C4-2B (cell line): ENCODE data around the gene BTNL8.

Experiments
- ZFX ChIP-seq: fragments of 450-650 bp; IDR thresholded peaks from 2 replicates; pipeline ENCODE4 v1.6.1; 2017
- TF ChIP-seq, protein P1 (sequence below): fragments of 450-650 bp; conservative IDR thresholded peaks from 2 replicates; pipeline ENCODE4 v1.5.1; 2017; ENCODE audit warnings: mild to moderate bottlenecking

- TF ChIP-seq, protein P1, sequence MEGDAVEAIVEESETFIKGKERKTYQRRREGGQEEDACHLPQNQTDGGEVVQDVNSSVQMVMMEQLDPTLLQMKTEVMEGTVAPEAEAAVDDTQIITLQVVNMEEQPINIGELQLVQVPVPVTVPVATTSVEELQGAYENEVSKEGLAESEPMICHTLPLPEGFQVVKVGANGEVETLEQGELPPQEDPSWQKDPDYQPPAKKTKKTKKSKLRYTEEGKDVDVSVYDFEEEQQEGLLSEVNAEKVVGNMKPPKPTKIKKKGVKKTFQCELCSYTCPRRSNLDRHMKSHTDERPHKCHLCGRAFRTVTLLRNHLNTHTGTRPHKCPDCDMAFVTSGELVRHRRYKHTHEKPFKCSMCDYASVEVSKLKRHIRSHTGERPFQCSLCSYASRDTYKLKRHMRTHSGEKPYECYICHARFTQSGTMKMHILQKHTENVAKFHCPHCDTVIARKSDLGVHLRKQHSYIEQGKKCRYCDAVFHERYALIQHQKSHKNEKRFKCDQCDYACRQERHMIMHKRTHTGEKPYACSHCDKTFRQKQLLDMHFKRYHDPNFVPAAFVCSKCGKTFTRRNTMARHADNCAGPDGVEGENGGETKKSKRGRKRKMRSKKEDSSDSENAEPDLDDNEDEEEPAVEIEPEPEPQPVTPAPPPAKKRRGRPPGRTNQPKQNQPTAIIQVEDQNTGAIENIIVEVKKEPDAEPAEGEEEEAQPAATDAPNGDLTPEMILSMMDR: no peak
- TF ChIP-seq ZFX: no peak
Observed at GRCh38 chr5:180870276-180871068, 28.5 kb upstream of the BTNL8 start.
